Kidney epithelial cell (primary cell): ENCODE measurements around the gene SLC2A13. TPM values are rescaled to one million over a fixed set of nuclear protein-coding genes. Genes with fewer than 3 reads are reported as not detected.
"Not testable (repeated sequence)": the region's sequence is repeated elsewhere in the genome, so short reads cannot be mapped to it uniquely, and the experiment has no call there.

Experiments used
- DNase-seq: peaks from one replicate; pipeline ENCODE4 v3.0.0-alpha.2; 2010; ENCODE audit warnings: low read depth
- H3K27me3 ChIP-seq: 2 replicates; pipeline ENCODE4 v1.6.0; 2011; ENCODE audit warnings: low read length; ENCODE audit not compliant: control insufficient read depth, insufficient read depth
- H3K36me3 ChIP-seq: 2 replicates; pipeline ENCODE4 v1.5.1; 2011; ENCODE audit warnings: low read length; ENCODE audit not compliant: control insufficient read depth, insufficient read depth
- H3K4me3 ChIP-seq: 2 replicates; pipeline ENCODE4 v1.5.1; 2011; ENCODE audit warnings: low read depth, mild to moderate bottlenecking, control low read depth, low read length
- CTCF ChIP-seq: IDR thresholded peaks from 2 replicates; pipeline ENCODE4 v1.5.1; 2011; ENCODE audit warnings: mild to moderate bottlenecking, moderate library complexity, low read length, control low read depth, inconsistent platforms; ENCODE audit not compliant: insufficient read depth, poor library complexity, severe bottlenecking
- total RNA-seq: library from RNA; depleted of rRNA; stranded (reverse); fragments of >200 nt; gene quantifications from 2 replicates; pipeline ENCODE4 v1.2.3, GENCODE V29; 2015

SLC2A13 gene
- total RNA-seq, 1 donor from 2014 or later = 6.8 TPM

GRCh38 chr12:39798429-39798828, 307.5 kb downstream of the SLC2A13 start:
- DNase-seq = no peak
- Histone ChIP-seq H3K4me3 (no peak overlapping the region), H3K27me3 (no peaks in the 10 kb centered on the region), H3K36me3 (no peaks in the 10 kb centered on the region)
- TF ChIP-seq CTCF = no peak

- DNase-seq = no peak
- TF ChIP-seq CTCF = no peak
- Histone ChIP-seq H3K36me3 (no peaks in the 10 kb centered on the region), H3K4me3 (no peak overlapping the region), H3K27me3 (no peaks in the 10 kb centered on the region)
Measured at GRCh38 chr12:39795481-39795880, 310.4 kb downstream of the SLC2A13 start.

GRCh38 chr12:39792938-39793337, 312.9 kb downstream of the SLC2A13 start:
- TF ChIP-seq CTCF = no peak
- no peak for DNase-seq

GRCh38 chr12:39788239-39788638, 317.6 kb downstream of the SLC2A13 start:
- no peak overlapping the region for H3K4me3 ChIP-seq
- no peak for DNase-seq
- H3K36me3 ChIP-seq = no peaks in the 10 kb centered on the region
- H3K27me3 ChIP-seq = no peaks in the 10 kb centered on the region
- TF ChIP-seq CTCF = no peak

More at GRCh38 chr12:39792938-39793337, 312.9 kb downstream of the SLC2A13 start:
- Histone ChIP-seq H3K36me3 (no peaks in the 10 kb centered on the region), H3K4me3 (no peak overlapping the region), H3K27me3 (no peaks in the 10 kb centered on the region)

GRCh38 chr12:39785814-39786213, 320.1 kb downstream of the SLC2A13 start:
- H3K27me3 ChIP-seq, H3K4me3 ChIP-seq, DNase-seq, H3K36me3 ChIP-seq: not testable (repeated sequence)

GRCh38 chr12:39782026-39782545, 323.8 kb downstream of the SLC2A13 start:
- Histone ChIP-seq H3K27me3 (no peaks in the 10 kb centered on the region), H3K4me3 (no peak overlapping the region), H3K36me3 (no peaks in the 10 kb centered on the region)
- no peak for DNase-seq
- no peak for TF ChIP-seq CTCF
